HepG2 (cell line): ENCODE results near the gene DPY19L1. TPM values are rescaled to one million over a fixed set of nuclear protein-coding genes. Genes with fewer than 3 reads are reported as not detected.

Experiments
- CREM ChIP-seq, 2 experiments: sonication (generic) in 1 of 2; formaldehyde crosslinking in 1 of 2; IDR thresholded peaks; 2 replicates each; pipeline versions ENCODE4 v1.4.0 to v1.6.1; 2016 to 2020; ENCODE audit warnings: antibody characterized with exemption in 1 of 2, mild to moderate bottlenecking in 1 of 2, missing genetic modification reagents in 1 of 2
- DNMT3B ChIP-seq: conservative IDR thresholded peaks from 2 replicates; pipeline ENCODE4 v1.6.1; 2016; ENCODE audit warnings: missing biosample characterization, control low read depth
- HOXA3 ChIP-seq: sonication (generic); formaldehyde crosslinking; IDR thresholded peaks from 2 replicates; pipeline ENCODE4 v1.5.0; 2020; ENCODE audit warnings: missing genetic modification reagents
- IKZF5 ChIP-seq: IDR thresholded peaks from 2 replicates; pipeline ENCODE4 v1.6.1; 2018; ENCODE audit warnings: missing genetic modification reagents, mild to moderate bottlenecking, missing compliant biosample characterization
- JUN ChIP-seq: sonication (generic); formaldehyde crosslinking; IDR thresholded peaks from 2 replicates; pipeline ENCODE4 v1.4.0; 2020; ENCODE audit warnings: mild to moderate bottlenecking, missing genetic modification reagents
- PLRG1 ChIP-seq: fragments of 450-650 bp; conservative IDR thresholded peaks from 2 replicates; pipeline ENCODE4 v1.6.1; 2016
- RELA ChIP-seq: sonication (generic); formaldehyde crosslinking; IDR thresholded peaks from 2 replicates; pipeline ENCODE4 v1.4.0; 2020; ENCODE audit warnings: missing genetic modification reagents
- RORA ChIP-seq: sonication (generic); formaldehyde crosslinking; IDR thresholded peaks from 2 replicates; pipeline ENCODE4 v1.5.0; 2020; ENCODE audit warnings: mild to moderate bottlenecking, missing genetic modification reagents, moderate library complexity
- RXRA ChIP-seq: sonication (generic); formaldehyde crosslinking; IDR thresholded peaks from 2 replicates; pipeline ENCODE4 v1.5.1; 2020; ENCODE audit warnings: missing genetic modification reagents
- SP5 ChIP-seq: IDR thresholded peaks from 2 replicates; pipeline ENCODE4 v1.6.1; 2016; ENCODE audit warnings: low read depth, borderline replicate concordance
- TFDP2 ChIP-seq: sonication (generic); formaldehyde crosslinking; IDR thresholded peaks from 2 replicates; pipeline ENCODE4 v1.4.0; 2020; ENCODE audit warnings: missing genetic modification reagents
- TSC22D2 ChIP-seq: sonication (generic); formaldehyde crosslinking; IDR thresholded peaks from 2 replicates; pipeline ENCODE4 v1.5.1; 2020; ENCODE audit warnings: missing genetic modification reagents, mild to moderate bottlenecking, borderline replicate concordance
- ZBTB39 ChIP-seq: sonication (generic); formaldehyde crosslinking; IDR thresholded peaks from 2 replicates; pipeline ENCODE4 v1.5.0; 2020; ENCODE audit warnings: missing genetic modification reagents
- ZNF331 ChIP-seq: sonication (generic); formaldehyde crosslinking; IDR thresholded peaks from 2 replicates; pipeline ENCODE4 v1.4.0; 2020; ENCODE audit warnings: missing genetic modification reagents
- ZNF33B ChIP-seq: sonication (generic); formaldehyde crosslinking; IDR thresholded peaks from 2 replicates; pipeline ENCODE4 v1.5.1; 2020; ENCODE audit warnings: mild to moderate bottlenecking, missing genetic modification reagents
- ZNF407 ChIP-seq: sonication (generic); formaldehyde crosslinking; IDR thresholded peaks from one replicate; pipeline ENCODE4 v1.5.1; 2020; ENCODE audit warnings: mild to moderate bottlenecking, missing genetic modification reagents; ENCODE audit errors: not compliant biosample characterization
- ZNF572 ChIP-seq: sonication (generic); formaldehyde crosslinking; IDR thresholded peaks from 2 replicates; pipeline ENCODE4 v1.5.1; 2020; ENCODE audit warnings: mild to moderate bottlenecking, missing genetic modification reagents
- ZNF616 ChIP-seq: sonication (generic); formaldehyde crosslinking; IDR thresholded peaks from 2 replicates; pipeline ENCODE4 v1.5.0; 2020; ENCODE audit warnings: low read depth, mild to moderate bottlenecking, missing genetic modification reagents
- ZSCAN21 ChIP-seq: sonication (generic); formaldehyde crosslinking; IDR thresholded peaks from 2 replicates; pipeline ENCODE4 v1.8.0; 2022; ENCODE audit warnings: mild to moderate bottlenecking, missing genetic modification reagents, moderate library complexity, borderline replicate concordance
- polyA plus RNA-seq, 8 experiments: library from polyadenylated mRNA; depleted of rRNA in 3 of 8; stranded (reverse) in 7 of 8; unstranded in 1 of 8; fragments of >200 nt; fragmentation: Illumina TruSeq in 4 of 8; extraction: Trizol in 4 of 8; gene quantifications; 2 replicates each; pipeline versions ENCODE4 v1.2.1 to v1.2.3, GENCODE V29; 2011 to 2016; ENCODE audit warnings: low read depth in 4 of 8, missing spikeins in 1 of 8, mixed read lengths in 1 of 8; ENCODE audit not compliant: insufficient read depth in 1 of 8
- total RNA-seq, 5 experiments: library from RNA; depleted of rRNA; stranded (reverse); fragments of >200 nt; fragmentation: Illumina TruSeq; extraction: Trizol; gene quantifications; 2 replicates each; pipeline ENCODE4 v1.2.3, GENCODE V29; 2016; ENCODE audit warnings: low read depth in 1 of 5

DPY19L1 gene
- total and polyA plus RNA-seq, 2 of the 13 experiments (the other 11 are each of a cell fraction or from before 2014, with no cell fraction given), result 18.9 to 32.6 TPM

GRCh38 chr7:34939175-34939574 lies 98.1 kb downstream of the DPY19L1 start (continued):
- TF ChIP-seq ZNF407 (no peak), ZBTB39 (CRISPR knock-in tag) (no peak), PLRG1 (no peak), RXRA (CRISPR knock-in tag) (peak; percentile 44; the same call in 1 of the 2 replicates), RELA (CRISPR knock-in tag) (no peak), ZSCAN21 (no peak), JUN (CRISPR knock-in tag) (no peak), ZNF331 (CRISPR knock-in tag) (peak; percentile 76), ZNF616 (CRISPR knock-in tag) (no peak), ZNF33B (CRISPR knock-in tag) (0 out of 2 replicates have a peak, but pooled peaks have one; percentile 60), TSC22D2 (no peak), SP5 (no peak), CREM (IDR thresholded peaks at IDR 0.05) (peak; percentile 51), CREM (CRISPR knock-in tag; IDR thresholded peaks at IDR 0.05) (no peak), HOXA3 (CRISPR knock-in tag) (peak; percentile 80), IKZF5 (CRISPR knock-in tag) (peak; percentile 38; the same call in 1 of the 2 replicates), DNMT3B (CRISPR knock-in tag) (no peak), RORA (CRISPR knock-in tag) (no peak), ZNF572 (CRISPR knock-in tag) (no peak), TFDP2 (CRISPR knock-in tag) (0 out of 2 replicates have a peak, but pooled peaks have one; percentile 24)
